DOHH2 (cell line): ENCODE data around the gene RINL.

Experiments
- H3F3A ChIP-seq: fragments of 200-600 bp; sonication (generic), shearing (Covaris generic); 2 replicates; pipeline ENCODE4 v1.6.0; 2016; ENCODE audit warnings: antibody characterized with exemption, mild to moderate bottlenecking; ENCODE audit not compliant: control insufficient read depth, insufficient read depth
- H3K27ac ChIP-seq: fragments of 200-600 bp; sonication (generic); 2 replicates; pipeline ENCODE4 v1.5.1; 2014; ENCODE audit warnings: low read depth, mild to moderate bottlenecking, low read length, moderate library complexity
- H3K27me3 ChIP-seq: fragments of 200-600 bp; sonication (generic); 2 replicates; pipeline ENCODE4 v1.6.1; 2014; ENCODE audit warnings: mild to moderate bottlenecking, low read length, mixed read lengths; ENCODE audit not compliant: control insufficient read depth
- H3K36me3 ChIP-seq: fragments of 200-600 bp; sonication (generic); 2 replicates; pipeline ENCODE4 v1.6.1; 2014; ENCODE audit warnings: mild to moderate bottlenecking, low read length, moderate library complexity, mixed read lengths; ENCODE audit not compliant: control insufficient read depth
- H3K4me1 ChIP-seq: fragments of 200-600 bp; sonication (generic); 2 replicates; pipeline ENCODE4 v1.6.1; 2014; ENCODE audit warnings: mild to moderate bottlenecking, low read length, mixed read lengths; ENCODE audit not compliant: control insufficient read depth
- H3K4me2 ChIP-seq: fragments of 200-600 bp; sonication (generic); 2 replicates; pipeline ENCODE4 v1.6.0; 2014; ENCODE audit warnings: mild to moderate bottlenecking, low read length, moderate library complexity
- H3K4me3 ChIP-seq: fragments of 200-600 bp; sonication (generic); 2 replicates; pipeline ENCODE4 v1.5.1; 2014; ENCODE audit warnings: mild to moderate bottlenecking, low read length, mixed read lengths
- H3K79me2 ChIP-seq: fragments of 200-600 bp; sonication (generic); 2 replicates; pipeline ENCODE4 v1.6.1; 2014; ENCODE audit warnings: mild to moderate bottlenecking, low read length, mixed read lengths; ENCODE audit not compliant: control insufficient read depth
- H3K9me2 ChIP-seq: fragments of 200-600 bp; sonication (generic); replicated peaks from 2 replicates; pipeline ENCODE4 v1.6.1; 2014; ENCODE audit warnings: mild to moderate bottlenecking, low read length, mixed read lengths; ENCODE audit not compliant: control insufficient read depth
- H3K9me3 ChIP-seq: fragments of 200-600 bp; sonication (generic); 2 replicates; pipeline ENCODE4 v1.6.1; 2014; ENCODE audit warnings: antibody characterized with exemption, low read length, mixed read lengths; ENCODE audit not compliant: control insufficient read depth, insufficient read depth
- H4K20me1 ChIP-seq: fragments of 200-600 bp; sonication (generic); 2 replicates; pipeline ENCODE4 v1.6.0; 2014; ENCODE audit warnings: low read depth, mild to moderate bottlenecking, antibody characterized with exemption, low read length, moderate library complexity; ENCODE audit not compliant: control insufficient read depth, insufficient read depth
- CTCF ChIP-seq: fragments of 200-600 bp; sonication (generic); IDR thresholded peaks from one replicate; pipeline ENCODE4 v1.5.1; 2014; ENCODE audit warnings: antibody characterized with exemption, mild to moderate bottlenecking, low read depth, low read length; ENCODE audit not compliant: poor library complexity, severe bottlenecking
- EZH2phosphoT487 ChIP-seq: fragments of 200-600 bp; sonication (generic); IDR thresholded peaks from 2 replicates; pipeline ENCODE4 v1.6.1; 2017; ENCODE audit warnings: borderline replicate concordance, mild to moderate bottlenecking, antibody characterized with exemption, low read length, moderate library complexity, mixed read lengths

Gene RINL

GRCh38 chr19:38915329-38916321 lies 37.5 kb upstream of the RINL start:
- H3K4me3 ChIP-seq, result no peak overlapping the region
- H3K36me3 ChIP-seq, result no peaks in the 10 kb centered on the region
- H3K9me3 ChIP-seq, result no peaks in the 10 kb centered on the region
- no peak overlapping the region for H3K27ac ChIP-seq
- H3K79me2 ChIP-seq, result no peaks in the 10 kb centered on the region
- H3K4me2 ChIP-seq, result no peak overlapping the region
- H3K9me2 ChIP-seq, result no peaks in the 10 kb centered on the region
- H4K20me1 ChIP-seq, result no peaks in the 10 kb centered on the region
- no peaks in the 10 kb centered on the region for H3K27me3 ChIP-seq
- no peaks in the 10 kb centered on the region for H3F3A ChIP-seq
- no peak for TF ChIP-seq EZH2phosphoT487
- TF ChIP-seq CTCF, result no peak
- no peaks in the 10 kb centered on the region for H3K4me1 ChIP-seq

GRCh38 chr19:38913958-38914357 lies 35.9 kb upstream of the RINL start:
- Histone ChIP-seq H3K9me3 (no peaks in the 10 kb centered on the region), H3K79me2 (no peaks in the 10 kb centered on the region), H3K27me3 (no peaks in the 10 kb centered on the region), H3K4me2 (no peak overlapping the region), H3K9me2 (no peaks in the 10 kb centered on the region), H3K4me3 (no peak overlapping the region), H3F3A (no peaks in the 10 kb centered on the region), H3K36me3 (no peaks in the 10 kb centered on the region), H4K20me1 (no peaks in the 10 kb centered on the region), H3K4me1 (no peaks in the 10 kb centered on the region), H3K27ac (no peak overlapping the region)
- TF ChIP-seq CTCF (no peak), EZH2phosphoT487 (no peak)

- Histone ChIP-seq H3K4me3 (no peak overlapping the region), H3K9me2 (no peaks in the 10 kb centered on the region), H3K4me1 (no peaks in the 10 kb centered on the region), H3K79me2 (no peaks in the 10 kb centered on the region), H3K36me3 (peaks cover 3% of the 10 kb centered on the region; the same call in 1 of the 2 replicates), H3K27me3 (no peaks in the 10 kb centered on the region), H3F3A (no peaks in the 10 kb centered on the region), H3K27ac (no peak overlapping the region), H3K4me2 (no peak overlapping the region), H4K20me1 (no peaks in the 10 kb centered on the region), H3K9me3 (no peaks in the 10 kb centered on the region)
- no peak for TF ChIP-seq EZH2phosphoT487
- TF ChIP-seq CTCF, result no peak
These were observed 34.8 kb upstream of the RINL start for GRCh38 chr19:38912600-38913514.
